Activated B cell treated with CpG ODN at 0.5 μM for 24 hours (primary cell): ENCODE data around the gene PLEKHA1. TPM values are rescaled to one million over a fixed set of nuclear protein-coding genes. Genes with fewer than 3 reads are reported as not detected.

Experiments
- ATAC-seq: fragments of 200-7000 bp; cut with Tn5 transposase; one replicate; pipeline ENCODE4 v1.10.0; 2021; ENCODE audit warnings: low read depth, mild to moderate bottlenecking, moderate library complexity
- CTCF ChIA-PET: fragments of 350-600 bp; sonication (Branson Sonifier 250); formaldehyde crosslinking; loops from one replicate; lab custom pipeline; 2021; ENCODE audit warnings: antibody characterized with exemption; lab: Charles Lee
- POLR2A ChIA-PET: fragments of 350-600 bp; sonication (Branson Sonifier 250); formaldehyde crosslinking; loops from one replicate; lab custom pipeline; 2021; ENCODE audit warnings: antibody characterized with exemption; lab: Charles Lee
- DNase-seq: peaks from one replicate; pipeline ENCODE4 v3.0.0; 2022
- H3K27ac Mint-ChIP-seq: one replicate; pipeline ENCODE4 v1.8.0; 2020; ENCODE audit warnings: mixed read lengths
- H3K27me3 Mint-ChIP-seq: one replicate; pipeline ENCODE4 v1.8.0; 2021; ENCODE audit warnings: mixed read lengths
- H3K36me3 Mint-ChIP-seq: one replicate; pipeline ENCODE4 v1.8.0; 2021; ENCODE audit warnings: low read depth, mixed read lengths
- H3K4me1 Mint-ChIP-seq: one replicate; pipeline ENCODE4 v1.8.0; 2021; ENCODE audit warnings: mixed read lengths
- H3K4me3 Mint-ChIP-seq: one replicate; pipeline ENCODE4 v1.8.0; 2020; ENCODE audit warnings: mild to moderate bottlenecking, mixed read lengths
- H3K9me3 Mint-ChIP-seq: one replicate; pipeline ENCODE4 v1.8.0; 2020; ENCODE audit warnings: mixed read lengths
- intact Hi-C: fragments of 100-400 bp; cut with micrococcal nuclease; formaldehyde crosslinking; loops from one replicate; pipeline ENCODE4 v1.15.1; 2024
- total RNA-seq: library from RNA; stranded (reverse); gene quantifications from 2 replicates; pipeline ENCODE4 v1.2.3, GENCODE V29; 2022
- TF ChIP-seq, protein P1 (sequence below): fragments of 200-600 bp; IDR thresholded peaks from one replicate; pipeline ENCODE4 v1.8.0; 2022; ENCODE audit warnings: antibody characterized with exemption, mild to moderate bottlenecking

Gene PLEKHA1
- total RNA-seq, 1 donor from 2014 or later: 12.8 TPM

DNA sequence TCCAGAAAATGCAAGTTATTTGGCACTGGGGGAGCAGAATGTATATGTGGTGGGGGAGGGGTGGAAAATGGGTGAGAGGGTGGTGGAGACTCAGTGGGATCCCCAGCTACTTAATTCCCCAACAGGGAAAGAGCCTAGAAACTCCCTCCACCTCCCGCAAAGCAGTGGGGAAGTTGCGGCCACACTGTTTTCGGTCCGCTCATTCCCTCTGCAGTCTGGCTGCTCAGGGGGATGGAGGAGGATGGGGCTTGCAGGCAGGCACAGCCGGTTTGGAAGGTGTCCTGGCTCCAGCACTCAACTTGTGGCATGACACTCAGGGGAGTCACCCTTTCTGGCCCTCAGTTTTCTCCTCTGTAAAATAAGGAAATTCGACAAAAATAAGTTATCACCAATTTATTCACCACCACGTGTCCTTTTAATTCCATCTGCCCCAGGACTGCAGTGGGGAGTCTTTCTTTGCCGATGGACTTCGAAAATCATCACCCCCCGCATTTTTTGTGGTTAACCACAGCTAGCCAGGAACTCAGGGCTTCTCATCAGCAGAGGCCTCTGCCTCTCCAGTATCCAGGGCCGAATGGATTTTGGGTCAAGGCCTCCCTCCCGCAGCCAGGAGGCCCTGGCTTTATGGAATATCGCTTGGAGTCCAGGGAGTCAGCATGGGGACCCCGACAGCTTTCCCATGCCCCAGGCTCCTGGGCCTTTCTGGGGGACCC lies 85.2 kb downstream of the PLEKHA1 start:
- TF ChIP-seq, protein P1, sequence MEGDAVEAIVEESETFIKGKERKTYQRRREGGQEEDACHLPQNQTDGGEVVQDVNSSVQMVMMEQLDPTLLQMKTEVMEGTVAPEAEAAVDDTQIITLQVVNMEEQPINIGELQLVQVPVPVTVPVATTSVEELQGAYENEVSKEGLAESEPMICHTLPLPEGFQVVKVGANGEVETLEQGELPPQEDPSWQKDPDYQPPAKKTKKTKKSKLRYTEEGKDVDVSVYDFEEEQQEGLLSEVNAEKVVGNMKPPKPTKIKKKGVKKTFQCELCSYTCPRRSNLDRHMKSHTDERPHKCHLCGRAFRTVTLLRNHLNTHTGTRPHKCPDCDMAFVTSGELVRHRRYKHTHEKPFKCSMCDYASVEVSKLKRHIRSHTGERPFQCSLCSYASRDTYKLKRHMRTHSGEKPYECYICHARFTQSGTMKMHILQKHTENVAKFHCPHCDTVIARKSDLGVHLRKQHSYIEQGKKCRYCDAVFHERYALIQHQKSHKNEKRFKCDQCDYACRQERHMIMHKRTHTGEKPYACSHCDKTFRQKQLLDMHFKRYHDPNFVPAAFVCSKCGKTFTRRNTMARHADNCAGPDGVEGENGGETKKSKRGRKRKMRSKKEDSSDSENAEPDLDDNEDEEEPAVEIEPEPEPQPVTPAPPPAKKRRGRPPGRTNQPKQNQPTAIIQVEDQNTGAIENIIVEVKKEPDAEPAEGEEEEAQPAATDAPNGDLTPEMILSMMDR: no peak
- Mint-ChIP-seq H3K27me3 (peaks cover 62% of the 10 kb centered on the region), H3K36me3 (no peaks in the 10 kb centered on the region), H3K4me1 (peaks cover 14% of the 10 kb centered on the region), H3K4me3 (no peak overlapping the region), H3K9me3 (no peaks in the 10 kb centered on the region), H3K27ac (no peak overlapping the region)
- DNase-seq: no peak
- no peak for ATAC-seq
- POLR2A ChIA-PET: no interaction called here
- CTCF ChIA-PET: no interaction called here
- intact Hi-C loops: no loop called here

- CTCF ChIA-PET: no interaction called here
- POLR2A ChIA-PET: no interaction called here
- DNase-seq: no peak
- H3K27ac Mint-ChIP-seq: no peak overlapping the region
- H3K27me3 Mint-ChIP-seq: peaks cover 65% of the 10 kb centered on the region
- peaks cover 14% of the 10 kb centered on the region for H3K4me1 Mint-ChIP-seq
- no peak overlapping the region for H3K4me3 Mint-ChIP-seq
- no peak for ATAC-seq
- intact Hi-C loops: no loop called here
- no peaks in the 10 kb centered on the region for H3K9me3 Mint-ChIP-seq
- H3K36me3 Mint-ChIP-seq: no peaks in the 10 kb centered on the region
- TF ChIP-seq, protein P1: no peak
Measured at GRCh38 chr10:122460891-122461293, 86.4 kb downstream of the PLEKHA1 start.

DNA sequence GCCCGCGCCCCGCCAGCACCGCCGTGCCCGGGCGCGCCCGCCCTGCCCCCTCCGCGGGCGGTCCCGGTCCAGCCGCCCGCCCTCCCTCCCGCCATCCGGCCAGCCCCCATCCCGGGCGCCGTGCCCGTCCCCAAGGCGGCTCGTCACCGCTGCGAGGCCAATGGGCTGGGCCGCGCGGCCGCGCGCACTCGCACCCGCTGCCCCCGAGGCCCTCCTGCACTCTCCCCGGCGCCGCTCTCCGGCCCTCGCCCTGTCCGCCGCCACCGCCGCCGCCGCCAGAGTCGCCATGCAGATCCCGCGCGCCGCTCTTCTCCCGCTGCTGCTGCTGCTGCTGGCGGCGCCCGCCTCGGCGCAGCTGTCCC lies 86.8 kb downstream of the PLEKHA1 start, which contains the start of gene HTRA1:
TSS of gene HTRA1 (plus strand) at position 187 of the 362 bp plus-strand sequence. CDS start at position 287, 100 bp downstream.
- ChIA-PET CTCF (no interaction called here), POLR2A (no interaction called here)
- H3K9me3 Mint-ChIP-seq: no peaks in the 10 kb centered on the region
- H3K4me1 Mint-ChIP-seq: peaks cover 14% of the 10 kb centered on the region
- no peak for ATAC-seq
- no peak within 1 kb of the TSS for H3K27ac Mint-ChIP-seq
- TF ChIP-seq, protein P1: no peak
- no peak for DNase-seq
- H3K27me3 Mint-ChIP-seq: peaks cover 65% of the 10 kb centered on the region
- intact Hi-C loops: no loop called here
- H3K4me3 Mint-ChIP-seq: peak within 1 kb of the TSS; percentile 56
- no peaks in the 10 kb centered on the region for H3K36me3 Mint-ChIP-seq

DNA sequence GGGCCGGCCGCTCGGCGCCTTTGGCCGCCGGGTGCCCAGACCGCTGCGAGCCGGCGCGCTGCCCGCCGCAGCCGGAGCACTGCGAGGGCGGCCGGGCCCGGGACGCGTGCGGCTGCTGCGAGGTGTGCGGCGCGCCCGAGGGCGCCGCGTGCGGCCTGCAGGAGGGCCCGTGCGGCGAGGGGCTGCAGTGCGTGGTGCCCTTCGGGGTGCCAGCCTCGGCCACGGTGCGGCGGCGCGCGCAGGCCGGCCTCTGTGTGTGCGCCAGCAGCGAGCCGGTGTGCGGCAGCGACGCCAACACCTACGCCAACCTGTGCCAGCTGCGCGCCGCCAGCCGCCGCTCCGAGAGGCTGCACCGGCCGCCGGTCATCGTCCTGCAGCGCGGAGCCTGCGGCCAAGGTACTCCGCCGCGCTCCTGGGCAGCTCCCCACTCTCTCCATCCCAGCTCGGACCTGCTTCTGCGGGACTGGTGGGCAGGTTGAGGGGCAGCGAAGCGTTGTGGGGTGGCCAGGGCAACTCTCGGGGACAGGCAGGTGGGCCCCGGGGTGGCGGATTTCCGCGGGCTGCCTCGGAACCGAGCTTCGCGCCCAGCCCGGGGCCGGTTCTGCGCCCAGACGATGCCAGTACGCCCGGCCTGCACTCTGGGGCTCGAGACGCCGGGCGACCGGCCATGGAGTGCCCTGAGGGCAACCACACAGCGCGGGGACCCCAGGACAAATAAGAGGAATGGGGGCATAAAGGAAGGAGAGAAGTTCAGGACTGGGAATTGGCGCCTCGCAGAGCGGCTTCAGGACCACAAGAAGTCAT lies 87.4 kb downstream of the PLEKHA1 start:
- CTCF ChIA-PET: no interaction called here
- intact Hi-C loops: no loop called here
- DNase-seq: no peak

More for the DNA sequence above, 87.4 kb downstream of the PLEKHA1 start:
- ATAC-seq: no peak
- TF ChIP-seq, protein P1: no peak
- Mint-ChIP-seq H3K36me3 (no peaks in the 10 kb centered on the region), H3K27me3 (peaks cover 62% of the 10 kb centered on the region), H3K4me3 (peak overlapping the region; percentile 56), H3K27ac (no peak overlapping the region), H3K9me3 (no peaks in the 10 kb centered on the region), H3K4me1 (peaks cover 14% of the 10 kb centered on the region)
- POLR2A ChIA-PET: no interaction called here
